HCT116 (cell line): ENCODE data around the gene MRPL16. TPM values are rescaled to one million over a fixed set of nuclear protein-coding genes. Genes with fewer than 3 reads are reported as not detected.

ENCODE experiments used
- ATAC-seq: fragments of 200-7000 bp; cut with Tn5 transposase; 2 replicates; pipeline ENCODE4 v1.9.1; 2020; ENCODE audit warnings: mild to moderate bottlenecking, moderate library complexity
- BruUV-seq: library from RNA; stranded (reverse); fragments of 400-500 nt; replicated peaks from 2 replicates; lab custom pipeline; 2021; lab: Mats Ljungman, UMichigan
- CTCF ChIA-PET: fragments of 300-600 bp; sonication (Branson Sonifier 250); formaldehyde crosslinking; loops from one replicate; lab custom pipeline; 2021; ENCODE audit warnings: antibody characterized with exemption; lab: Charles Lee
- POLR2A ChIA-PET: fragments of 300-600, 350-600 bp; sonication (Branson Sonifier 250); formaldehyde crosslinking; loops from one replicate; lab custom pipeline; 2021; ENCODE audit warnings: antibody characterized with exemption; lab: Charles Lee
- RAD21 ChIA-PET, 2 experiments: fragments of 300-600 bp; sonication (Branson Sonifier 250); formaldehyde crosslinking; loops; one replicate each; lab custom pipeline; 2023; ENCODE audit warnings: low total read pairs in 2 of 2; ENCODE audit not compliant: uncharacterized antibody in 2 of 2, unreplicated experiment in 2 of 2, low non-redundant PET in 1 of 2; lab: Charles Lee
- DNase-seq: peaks from one replicate; pipeline ENCODE4 v3.0.0-alpha.2; 2010; ENCODE audit warnings: low read depth, low spot score
- H2AFZ ChIP-seq: fragments of 200-600 bp; shearing (Covaris generic), sonication (generic); 2 replicates; pipeline ENCODE4 v1.6.1; 2017; ENCODE audit warnings: low read depth, mixed run types, mixed read lengths, antibody characterized with exemption, low read length; ENCODE audit not compliant: poor library complexity, severe bottlenecking
- H3K27ac ChIP-seq: 2 replicates; pipeline ENCODE4 v1.5.1; 2012; ENCODE audit warnings: low read depth, low read length
- H3K27me3 ChIP-seq: fragments of 200-600 bp; sonication (generic); 2 replicates; pipeline ENCODE4 v1.6.1; 2016; ENCODE audit warnings: mixed run types, low read length, mixed read lengths; ENCODE audit not compliant: insufficient read depth
- H3K36me3 ChIP-seq, 2 experiments: fragments of 200-500 bp in 1 of 2; fragments of 200-600 bp in 1 of 2; sonication (Bioruptor generic) in 1 of 2; sonication (generic) in 1 of 2; 2 replicates each; pipeline versions ENCODE4 v1.5.1 to v1.6.1; 2014 to 2016; ENCODE audit warnings: low read length in 2 of 2, inconsistent platforms in 1 of 2, mixed read lengths in 1 of 2, mixed run types in 1 of 2; ENCODE audit not compliant: insufficient read depth in 2 of 2, control insufficient read depth in 1 of 2
- H3K4me1 ChIP-seq, 2 experiments: fragments of 200-600 bp in 1 of 2; sonication (generic) in 1 of 2; 2 replicates each; pipeline versions ENCODE4 v1.5.1 to v1.6.1; 2012 to 2017; ENCODE audit warnings: low read length in 2 of 2, inconsistent platforms in 1 of 2, mild to moderate bottlenecking in 1 of 2, mixed read lengths in 1 of 2, mixed run types in 1 of 2, moderate library complexity in 1 of 2; ENCODE audit not compliant: insufficient read depth in 2 of 2, control insufficient read depth in 1 of 2
- H3K4me2 ChIP-seq: fragments of 200-600 bp; sonication (generic); 2 replicates; pipeline ENCODE4 v1.6.1; 2017; ENCODE audit warnings: mixed run types, low read length, mixed read lengths
- H3K4me3 ChIP-seq, 2 experiments: fragments of 200-600 bp in 1 of 2; sonication (generic) in 1 of 2; replicated peaks in 1 of 2; 2 replicates each; pipeline ENCODE4 v1.5.1; 2011 to 2016; ENCODE audit warnings: low read length in 2 of 2, control low read depth in 1 of 2, low read depth in 1 of 2, mild to moderate bottlenecking in 1 of 2, mixed read lengths in 1 of 2, mixed run types in 1 of 2
- H3K79me2 ChIP-seq: fragments of 200-600 bp; sonication (generic); 2 replicates; pipeline ENCODE4 v1.6.1; 2017; ENCODE audit warnings: mild to moderate bottlenecking, mixed run types, low read length, moderate library complexity, mixed read lengths; ENCODE audit not compliant: insufficient read depth
- H3K9ac ChIP-seq: fragments of 200-600 bp; sonication (generic); 2 replicates; pipeline ENCODE4 v1.6.1; 2016; ENCODE audit warnings: low read length, mixed read lengths
- H3K9me2 ChIP-seq: fragments of 200-600 bp; sonication (generic), shearing (Covaris generic); 2 replicates; pipeline ENCODE4 v1.6.1; 2017; ENCODE audit warnings: mixed run types, mild to moderate bottlenecking, moderate library complexity; ENCODE audit not compliant: insufficient read depth
- H3K9me3 ChIP-seq, 2 experiments: fragments of 200-500 bp in 1 of 2; fragments of 200-600 bp in 1 of 2; sonication (Bioruptor generic) in 1 of 2; sonication (generic) in 1 of 2; 2 replicates each; pipeline ENCODE4 v1.6.1; 2014 to 2017; ENCODE audit warnings: low read length in 2 of 2, mixed read lengths in 2 of 2, inconsistent platforms in 1 of 2, low read depth in 1 of 2, mild to moderate bottlenecking in 1 of 2, mixed run types in 1 of 2, moderate library complexity in 1 of 2; ENCODE audit not compliant: control insufficient read depth in 1 of 2, insufficient read depth in 1 of 2
- H4K20me1 ChIP-seq: fragments of 200-600 bp; sonication (generic), shearing (Covaris generic); 2 replicates; pipeline ENCODE4 v1.6.1; 2017; ENCODE audit warnings: mixed run types, mild to moderate bottlenecking, moderate library complexity; ENCODE audit not compliant: insufficient read depth
- CEBPB ChIP-seq: IDR thresholded peaks from 2 replicates; pipeline ENCODE4 v1.6.1; 2012; ENCODE audit warnings: low read depth
- ELF1 ChIP-seq: IDR thresholded peaks from 2 replicates; pipeline ENCODE4 v1.6.1; 2012; ENCODE audit warnings: low read depth, borderline replicate concordance
- EZH2 ChIP-seq: fragments of 200-600 bp; sonication (generic); IDR thresholded peaks from 2 replicates; pipeline ENCODE4 v1.6.1; 2017; ENCODE audit warnings: antibody characterized with exemption, mixed run types
- JUND ChIP-seq: IDR thresholded peaks from 2 replicates; pipeline ENCODE4 v1.6.1; 2012
- POLR2A ChIP-seq: IDR thresholded peaks from 2 replicates; pipeline ENCODE4 v1.7.0; 2011; ENCODE audit warnings: borderline replicate concordance; ENCODE audit not compliant: insufficient read depth, insufficient read length; ENCODE audit errors: extremely low read depth
- RAD21 ChIP-seq: IDR thresholded peaks from 2 replicates; pipeline ENCODE4 v1.6.1; 2012; ENCODE audit warnings: low read depth, mild to moderate bottlenecking
- SIN3A ChIP-seq: IDR thresholded peaks from 2 replicates; pipeline ENCODE4 v1.6.1; 2012; ENCODE audit warnings: low read depth
- SP1 ChIP-seq: IDR thresholded peaks from 2 replicates; pipeline ENCODE4 v1.6.1; 2012; ENCODE audit warnings: low read depth
- SRF ChIP-seq: IDR thresholded peaks from 2 replicates; pipeline ENCODE4 v1.6.1; 2012; ENCODE audit warnings: low read depth
- YY1 ChIP-seq: IDR thresholded peaks from 2 replicates; pipeline ENCODE4 v1.6.1; 2011; ENCODE audit warnings: low read length, low read depth, moderate library complexity, mild to moderate bottlenecking; ENCODE audit not compliant: insufficient replicate concordance; ENCODE audit errors: extremely low read depth
- ZFX ChIP-seq: fragments of 450-650 bp; IDR thresholded peaks from 2 replicates; pipeline ENCODE4 v1.6.1; 2017
- ZNF274 ChIP-seq: fragments of 200-500 bp; sonication (Bioruptor generic); IDR thresholded peaks from 2 replicates; pipeline ENCODE4 v1.6.1; 2014; ENCODE audit warnings: mild to moderate bottlenecking, low read depth, low read length, inconsistent platforms
- intact Hi-C: fragments of 100-400 bp; cut with micrococcal nuclease; formaldehyde crosslinking; loops from 2 replicates; pipeline ENCODE4 v1.10.0; 2022
- total RNA-seq: library from RNA; stranded (reverse); gene quantifications from one replicate; pipeline ENCODE4 v1.2.1, GENCODE V29; 2021; ENCODE audit not compliant: unreplicated experiment
- TF ChIP-seq, protein P1 (sequence below): IDR thresholded peaks from 2 replicates; pipeline ENCODE4 v1.6.1; 2011; ENCODE audit warnings: mild to moderate bottlenecking, low read length, moderate library complexity; ENCODE audit not compliant: insufficient replicate concordance; ENCODE audit errors: extremely low read depth
- TF ChIP-seq, protein P2 (sequence below): IDR thresholded peaks from 2 replicates; pipeline ENCODE4 v1.6.1; 2012
- TF ChIP-seq, protein P3 (sequence below): IDR thresholded peaks from 2 replicates; pipeline ENCODE4 v1.6.1; 2012; ENCODE audit warnings: low read depth

Gene MRPL16
- total RNA-seq, 1 experiment from 2014 or later = 61.0 TPM

DNA sequence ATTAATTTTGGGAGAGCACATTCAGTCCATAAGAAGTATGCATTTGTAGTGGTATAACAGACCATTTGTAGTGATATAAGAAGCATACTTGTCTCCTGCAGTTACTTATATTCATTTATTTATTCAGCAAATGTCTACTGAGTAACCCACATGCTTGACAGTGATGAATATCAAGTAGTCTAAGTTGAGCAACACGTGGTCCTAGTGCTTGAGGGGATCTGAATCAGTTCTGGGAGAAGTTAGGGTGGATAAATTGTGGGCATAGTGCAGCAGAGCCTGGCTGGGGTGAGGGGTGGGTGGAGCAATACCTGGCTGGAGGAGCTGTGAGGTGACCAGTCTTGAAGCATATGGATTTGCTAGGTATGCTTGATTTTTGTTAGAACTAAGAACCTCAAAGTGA lies 31.1 kb downstream of the MRPL16 start:
- no peak for DNase-seq
- peaks cover 3% of the 10 kb centered on the region; the same call in 1 of the 2 replicates for H3K79me2 ChIP-seq
- no TSS peak for BruUV-seq
- POLR2A ChIA-PET = no interaction called here
- no peak for TF ChIP-seq YY1
- TF ChIP-seq, protein P1, sequence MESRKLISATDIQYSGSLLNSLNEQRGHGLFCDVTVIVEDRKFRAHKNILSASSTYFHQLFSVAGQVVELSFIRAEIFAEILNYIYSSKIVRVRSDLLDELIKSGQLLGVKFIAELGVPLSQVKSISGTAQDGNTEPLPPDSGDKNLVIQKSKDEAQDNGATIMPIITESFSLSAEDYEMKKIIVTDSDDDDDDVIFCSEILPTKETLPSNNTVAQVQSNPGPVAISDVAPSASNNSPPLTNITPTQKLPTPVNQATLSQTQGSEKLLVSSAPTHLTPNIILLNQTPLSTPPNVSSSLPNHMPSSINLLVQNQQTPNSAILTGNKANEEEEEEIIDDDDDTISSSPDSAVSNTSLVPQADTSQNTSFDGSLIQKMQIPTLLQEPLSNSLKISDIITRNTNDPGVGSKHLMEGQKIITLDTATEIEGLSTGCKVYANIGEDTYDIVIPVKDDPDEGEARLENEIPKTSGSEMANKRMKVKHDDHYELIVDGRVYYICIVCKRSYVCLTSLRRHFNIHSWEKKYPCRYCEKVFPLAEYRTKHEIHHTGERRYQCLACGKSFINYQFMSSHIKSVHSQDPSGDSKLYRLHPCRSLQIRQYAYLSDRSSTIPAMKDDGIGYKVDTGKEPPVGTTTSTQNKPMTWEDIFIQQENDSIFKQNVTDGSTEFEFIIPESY = no peak
- CTCF ChIA-PET = no interaction called here
- H2AFZ ChIP-seq = no peak overlapping the region
- no peaks in the 10 kb centered on the region for H3K27me3 ChIP-seq
- no peak overlapping the region for H3K4me2 ChIP-seq
- intact Hi-C loops = no loop called here
- peaks cover 8% of the 10 kb centered on the region; the same call in 1 of the 2 replicates for H4K20me1 ChIP-seq
- no peaks in the 10 kb centered on the region; a peak in 1 of 4 replicates for H3K36me3 ChIP-seq
- H3K9me2 ChIP-seq = no peaks in the 10 kb centered on the region
- H3K4me3 ChIP-seq = no peak overlapping the region
- H3K4me1 ChIP-seq = peaks cover 14 to 31% of the 10 kb centered on the region in 2 experiments
- no peak overlapping the region for H3K27ac ChIP-seq
- ATAC-seq = no peak
- no peaks in the 10 kb centered on the region for H3K9me3 ChIP-seq
- no peak overlapping the region for H3K9ac ChIP-seq
- RAD21 ChIA-PET = no interaction called here

DNA sequence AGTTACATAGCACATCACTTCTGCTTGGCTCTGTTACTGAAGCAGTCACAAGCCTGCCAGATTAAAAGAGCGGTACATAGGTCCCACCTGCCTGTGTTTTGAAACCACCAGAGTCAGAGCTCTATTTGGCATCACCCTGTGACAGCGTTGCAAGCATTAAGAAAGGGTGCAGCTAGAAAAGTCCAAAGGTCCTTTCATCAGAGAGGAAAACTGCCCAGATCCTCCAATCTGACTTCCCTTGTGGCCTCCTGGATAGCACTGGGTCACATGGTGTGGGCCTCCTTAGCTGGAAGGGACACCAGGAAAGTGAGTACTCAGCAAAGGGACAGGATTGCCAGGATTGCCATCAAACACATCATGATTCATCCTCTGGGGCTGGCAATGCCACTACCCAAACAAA lies 32.5 kb downstream of the MRPL16 start:
- intact Hi-C loops = no loop called here
- ATAC-seq (no peak), DNase-seq (no peak)
- Histone ChIP-seq H3K4me1 (peaks cover 14 to 31% of the 10 kb centered on the region in 2 experiments), H3K36me3 (no peaks in the 10 kb centered on the region; a peak in 1 of 4 replicates), H4K20me1 (peaks cover 8% of the 10 kb centered on the region; the same call in 1 of the 2 replicates), H2AFZ (no peak overlapping the region), H3K27ac (no peak overlapping the region), H3K4me3 (no peak overlapping the region), H3K9me3 (no peaks in the 10 kb centered on the region), H3K9me2 (no peaks in the 10 kb centered on the region), H3K27me3 (no peaks in the 10 kb centered on the region), H3K79me2 (peaks cover 3% of the 10 kb centered on the region; the same call in 1 of the 2 replicates), H3K9ac (no peak overlapping the region), H3K4me2 (no peak overlapping the region)
- ChIA-PET RAD21 (no interaction called here), CTCF (no interaction called here), POLR2A (no interaction called here)
- no TSS peak for BruUV-seq
- no peak for TF ChIP-seq EZH2
- no peak for TF ChIP-seq SRF
- no peak for TF ChIP-seq SIN3A
- no peak for TF ChIP-seq POLR2A
- TF ChIP-seq ELF1 = no peak
- no peak for TF ChIP-seq JUND
- TF ChIP-seq CEBPB = no peak
- no peak for TF ChIP-seq RAD21
- no peak for TF ChIP-seq ZNF274
- no peak for TF ChIP-seq SP1
- TF ChIP-seq, protein P2, sequence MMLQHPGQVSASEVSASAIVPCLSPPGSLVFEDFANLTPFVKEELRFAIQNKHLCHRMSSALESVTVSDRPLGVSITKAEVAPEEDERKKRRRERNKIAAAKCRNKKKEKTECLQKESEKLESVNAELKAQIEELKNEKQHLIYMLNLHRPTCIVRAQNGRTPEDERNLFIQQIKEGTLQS = no peak
- no peak for TF ChIP-seq ZFX
- TF ChIP-seq, protein P3, sequence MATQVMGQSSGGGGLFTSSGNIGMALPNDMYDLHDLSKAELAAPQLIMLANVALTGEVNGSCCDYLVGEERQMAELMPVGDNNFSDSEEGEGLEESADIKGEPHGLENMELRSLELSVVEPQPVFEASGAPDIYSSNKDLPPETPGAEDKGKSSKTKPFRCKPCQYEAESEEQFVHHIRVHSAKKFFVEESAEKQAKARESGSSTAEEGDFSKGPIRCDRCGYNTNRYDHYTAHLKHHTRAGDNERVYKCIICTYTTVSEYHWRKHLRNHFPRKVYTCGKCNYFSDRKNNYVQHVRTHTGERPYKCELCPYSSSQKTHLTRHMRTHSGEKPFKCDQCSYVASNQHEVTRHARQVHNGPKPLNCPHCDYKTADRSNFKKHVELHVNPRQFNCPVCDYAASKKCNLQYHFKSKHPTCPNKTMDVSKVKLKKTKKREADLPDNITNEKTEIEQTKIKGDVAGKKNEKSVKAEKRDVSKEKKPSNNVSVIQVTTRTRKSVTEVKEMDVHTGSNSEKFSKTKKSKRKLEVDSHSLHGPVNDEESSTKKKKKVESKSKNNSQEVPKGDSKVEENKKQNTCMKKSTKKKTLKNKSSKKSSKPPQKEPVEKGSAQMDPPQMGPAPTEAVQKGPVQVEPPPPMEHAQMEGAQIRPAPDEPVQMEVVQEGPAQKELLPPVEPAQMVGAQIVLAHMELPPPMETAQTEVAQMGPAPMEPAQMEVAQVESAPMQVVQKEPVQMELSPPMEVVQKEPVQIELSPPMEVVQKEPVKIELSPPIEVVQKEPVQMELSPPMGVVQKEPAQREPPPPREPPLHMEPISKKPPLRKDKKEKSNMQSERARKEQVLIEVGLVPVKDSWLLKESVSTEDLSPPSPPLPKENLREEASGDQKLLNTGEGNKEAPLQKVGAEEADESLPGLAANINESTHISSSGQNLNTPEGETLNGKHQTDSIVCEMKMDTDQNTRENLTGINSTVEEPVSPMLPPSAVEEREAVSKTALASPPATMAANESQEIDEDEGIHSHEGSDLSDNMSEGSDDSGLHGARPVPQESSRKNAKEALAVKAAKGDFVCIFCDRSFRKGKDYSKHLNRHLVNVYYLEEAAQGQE = no peak
